PFSK-1 (cell line): ENCODE data around the gene MYT1.

Source experiments
- FOXP2 ChIP-seq: optimal IDR thresholded peaks from 2 replicates; pipeline ENCODE3; 2011; ENCODE audit warnings: borderline replicate concordance, control low read depth, inconsistent platforms; ENCODE audit not compliant: insufficient read depth; ENCODE audit errors: extremely low read length, extremely low read depth
- POLR2AphosphoS5 ChIP-seq: IDR thresholded peaks from 2 replicates; pipeline ENCODE4 v1.6.1; 2012; ENCODE audit warnings: low read depth, mild to moderate bottlenecking, control low read depth, low read length, moderate library complexity
- REST ChIP-seq, 2 experiments: IDR thresholded peaks; 2 replicates each; pipeline versions ENCODE4 v1.6.1 to v1.8.0; 2011 to 2012; ENCODE audit warnings: low read depth in 2 of 2, low read length in 2 of 2, control low read depth in 1 of 2, inconsistent platforms in 1 of 2, mild to moderate bottlenecking in 1 of 2, moderate library complexity in 1 of 2; ENCODE audit not compliant: insufficient read depth in 1 of 2
- SIN3A ChIP-seq: IDR thresholded peaks from 2 replicates; pipeline ENCODE4 v1.6.1; 2012; ENCODE audit warnings: mild to moderate bottlenecking, low read length, moderate library complexity, borderline replicate concordance; ENCODE audit not compliant: insufficient read depth
- TAF1 ChIP-seq: IDR thresholded peaks from 2 replicates; pipeline ENCODE4 v1.6.1; 2012; ENCODE audit warnings: low read length, control low read depth, borderline replicate concordance; ENCODE audit not compliant: insufficient read depth

MYT1 gene

GRCh38 chr20:64247970-64248841, 84.0 kb downstream of the MYT1 start:
- TF ChIP-seq SIN3A (no peak), REST (IDR thresholded peaks at IDR 0.05; ENCODE audit: insufficient read depth in 1 of 2, low read depth in 2 of 2, low read length in 2 of 2) (no peak), POLR2AphosphoS5 (no peak), FOXP2 (no peak), TAF1 (no peak)

GRCh38 chr20:64250027-64250426, 85.8 kb downstream of the MYT1 start:
- no peak for TF ChIP-seq FOXP2
- TF ChIP-seq SIN3A, result no peak
- no peak for TF ChIP-seq POLR2AphosphoS5
- TF ChIP-seq TAF1, result no peak
- TF ChIP-seq REST (IDR thresholded peaks at IDR 0.05; ENCODE audit: insufficient read depth in 1 of 2, low read depth in 2 of 2, low read length in 2 of 2), result no peak

- TF ChIP-seq POLR2AphosphoS5 (no peak), SIN3A (no peak), FOXP2 (no peak), TAF1 (no peak), REST (IDR thresholded peaks at IDR 0.05; ENCODE audit: insufficient read depth in 1 of 2, low read depth in 2 of 2, low read length in 2 of 2) (no peak)
Measured at GRCh38 chr20:64253000-64253383, 88.7 kb downstream of the MYT1 start.

- TF ChIP-seq FOXP2 (no peak), TAF1 (no peak), POLR2AphosphoS5 (no peak), REST (IDR thresholded peaks at IDR 0.05; ENCODE audit: insufficient read depth in 1 of 2, low read depth in 2 of 2, low read length in 2 of 2) (no peak), SIN3A (no peak)
Measured at GRCh38 chr20:64253443-64253842, 89.2 kb downstream of the MYT1 start.
